ENCODE measurements around the gene ATP2A3.

DNA sequence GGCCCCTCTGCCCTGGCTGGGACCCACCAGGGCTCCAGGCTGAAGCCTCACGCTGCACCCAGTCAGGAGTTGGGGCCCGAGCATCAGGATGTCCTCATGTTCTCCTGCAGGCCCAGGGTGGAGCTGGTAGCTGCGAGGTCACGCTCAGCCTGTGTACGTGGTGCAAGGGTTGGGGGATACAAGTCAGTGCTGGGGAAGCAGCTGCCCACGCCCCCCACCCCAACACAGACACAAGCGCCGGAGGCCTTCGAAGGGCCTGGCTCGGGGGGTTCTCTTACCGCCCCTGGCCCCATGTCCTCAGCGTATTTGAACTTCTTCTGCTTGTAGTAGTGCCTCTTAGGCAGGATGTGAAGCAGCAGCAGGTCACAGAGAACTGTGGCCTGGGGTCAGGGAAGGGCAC lies 66.5 kb downstream of the ATP2A3 start:
- TF ChIP-seq GATA2 (IDR thresholded peaks at IDR 0.05; ENCODE audit: low read depth, low read length) (no peak), GATA3 (IDR thresholded peaks at IDR 0.05; ENCODE audit: low read depth, low read length) (no peak)
